ENCODE measurements around the gene KCNN4. TPM values are rescaled to one million over a fixed set of nuclear protein-coding genes. Genes with fewer than 3 reads are reported as not detected.

KCNN4 gene
- total RNA-seq, 1 donor from 2014 or later: not detected

DNA sequence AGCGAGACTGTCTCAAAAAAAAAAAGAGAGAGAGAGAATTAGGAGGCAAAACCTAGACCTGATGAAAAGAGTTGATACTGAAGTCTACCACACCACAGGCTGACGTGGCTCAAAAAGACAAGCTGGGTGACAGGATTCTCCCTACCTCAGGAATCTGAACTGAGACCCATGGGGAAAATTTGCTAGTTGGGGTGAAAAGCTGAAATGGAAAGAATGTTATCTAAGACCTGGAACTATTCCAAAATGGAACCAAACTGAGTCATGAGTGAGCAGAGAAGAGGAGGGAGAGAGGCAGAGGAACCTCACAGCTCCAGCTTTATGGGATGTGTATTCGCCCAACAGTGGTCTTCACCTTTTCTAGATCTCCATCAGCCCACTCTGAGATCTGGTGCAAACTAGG is 37.7 kb downstream of the KCNN4 start:
- H3K27me3 ChIP-seq: no peaks in the 10 kb centered on the region
- peaks cover 3% of the 10 kb centered on the region for H3F3A ChIP-seq (ENCODE audit: low read depth)
- Mint-ChIP-seq H3K36me3 (peaks cover 45% of the 10 kb centered on the region), H3K4me1 (no peaks in the 10 kb centered on the region), H3K27me3 (ENCODE audit: insufficient read depth, low read depth) (peaks cover 3% of the 10 kb centered on the region), H3K9me3 (no peaks in the 10 kb centered on the region), H3K27ac (no peak overlapping the region), H3K4me3 (no peak overlapping the region)
- TF ChIP-seq EZH2 (IDR thresholded peaks at IDR 0.05) (no peak), EZH2phosphoT487 (IDR thresholded peaks at IDR 0.05) (no peak)
- TF ChIP-seq, protein P1, sequence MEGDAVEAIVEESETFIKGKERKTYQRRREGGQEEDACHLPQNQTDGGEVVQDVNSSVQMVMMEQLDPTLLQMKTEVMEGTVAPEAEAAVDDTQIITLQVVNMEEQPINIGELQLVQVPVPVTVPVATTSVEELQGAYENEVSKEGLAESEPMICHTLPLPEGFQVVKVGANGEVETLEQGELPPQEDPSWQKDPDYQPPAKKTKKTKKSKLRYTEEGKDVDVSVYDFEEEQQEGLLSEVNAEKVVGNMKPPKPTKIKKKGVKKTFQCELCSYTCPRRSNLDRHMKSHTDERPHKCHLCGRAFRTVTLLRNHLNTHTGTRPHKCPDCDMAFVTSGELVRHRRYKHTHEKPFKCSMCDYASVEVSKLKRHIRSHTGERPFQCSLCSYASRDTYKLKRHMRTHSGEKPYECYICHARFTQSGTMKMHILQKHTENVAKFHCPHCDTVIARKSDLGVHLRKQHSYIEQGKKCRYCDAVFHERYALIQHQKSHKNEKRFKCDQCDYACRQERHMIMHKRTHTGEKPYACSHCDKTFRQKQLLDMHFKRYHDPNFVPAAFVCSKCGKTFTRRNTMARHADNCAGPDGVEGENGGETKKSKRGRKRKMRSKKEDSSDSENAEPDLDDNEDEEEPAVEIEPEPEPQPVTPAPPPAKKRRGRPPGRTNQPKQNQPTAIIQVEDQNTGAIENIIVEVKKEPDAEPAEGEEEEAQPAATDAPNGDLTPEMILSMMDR (IDR thresholded peaks at IDR 0.05): no peak
- H2AFZ ChIP-seq (replicated peaks): no peak overlapping the region
- peaks cover 6% of the 10 kb centered on the region for H4K20me1 ChIP-seq (ENCODE audit: low read depth)
- H3K4me2 ChIP-seq: no peak overlapping the region
- H3K9me3 ChIP-seq (ENCODE audit: low read depth): no peaks in the 10 kb centered on the region
- no peak overlapping the region for H3K27ac ChIP-seq
- no peaks in the 10 kb centered on the region for H3K36me3 ChIP-seq
- H3K79me2 ChIP-seq (ENCODE audit: low read depth): no peaks in the 10 kb centered on the region
- H3K4me3 ChIP-seq: no peak overlapping the region
- H3K9ac ChIP-seq: no peak overlapping the region
- H3K4me1 ChIP-seq: no peaks in the 10 kb centered on the region
- no peak for DNase-seq (ENCODE audit: low spot score)

DNA sequence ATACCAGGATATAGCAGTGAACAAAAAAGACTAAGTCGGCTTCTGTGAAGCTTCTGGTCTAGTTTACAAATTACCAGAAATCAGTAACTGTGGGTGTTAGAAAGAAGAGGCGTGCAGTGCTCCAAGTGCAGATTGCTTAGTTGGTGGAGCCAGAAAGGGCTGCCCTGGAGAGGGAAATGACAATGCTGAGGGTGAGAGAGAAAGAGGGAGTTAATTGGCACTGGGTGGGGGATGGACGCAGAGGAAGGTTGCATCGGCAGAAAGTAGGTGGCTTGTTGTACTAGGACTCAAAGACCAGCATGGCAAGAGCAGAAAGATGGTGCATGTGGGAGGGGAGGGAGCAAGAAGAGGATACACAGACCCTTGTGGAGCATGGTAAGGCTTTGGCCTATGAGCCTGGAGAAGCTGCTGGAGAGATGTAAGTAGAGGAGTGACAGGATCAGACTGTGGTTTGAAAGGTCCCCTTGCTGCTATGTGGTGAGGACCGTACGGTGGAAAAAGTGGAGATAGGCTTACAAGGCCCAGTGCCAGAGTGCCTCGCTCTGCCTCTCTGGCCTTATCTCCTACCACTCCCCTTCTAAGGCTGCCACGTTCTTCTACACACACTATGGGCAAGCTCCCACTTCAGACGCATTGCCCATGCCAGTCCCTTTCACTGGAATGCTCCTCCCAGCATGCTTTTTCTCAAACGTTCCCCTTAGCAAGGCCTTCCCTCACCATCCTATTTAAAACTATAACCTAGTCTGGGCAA is 39.5 kb downstream of the KCNN4 start:
- TF ChIP-seq, protein P1 (IDR thresholded peaks at IDR 0.05): no peak
- no peak for TF ChIP-seq EZH2 (IDR thresholded peaks at IDR 0.05)
- no peak for TF ChIP-seq EZH2phosphoT487 (IDR thresholded peaks at IDR 0.05)

DNA sequence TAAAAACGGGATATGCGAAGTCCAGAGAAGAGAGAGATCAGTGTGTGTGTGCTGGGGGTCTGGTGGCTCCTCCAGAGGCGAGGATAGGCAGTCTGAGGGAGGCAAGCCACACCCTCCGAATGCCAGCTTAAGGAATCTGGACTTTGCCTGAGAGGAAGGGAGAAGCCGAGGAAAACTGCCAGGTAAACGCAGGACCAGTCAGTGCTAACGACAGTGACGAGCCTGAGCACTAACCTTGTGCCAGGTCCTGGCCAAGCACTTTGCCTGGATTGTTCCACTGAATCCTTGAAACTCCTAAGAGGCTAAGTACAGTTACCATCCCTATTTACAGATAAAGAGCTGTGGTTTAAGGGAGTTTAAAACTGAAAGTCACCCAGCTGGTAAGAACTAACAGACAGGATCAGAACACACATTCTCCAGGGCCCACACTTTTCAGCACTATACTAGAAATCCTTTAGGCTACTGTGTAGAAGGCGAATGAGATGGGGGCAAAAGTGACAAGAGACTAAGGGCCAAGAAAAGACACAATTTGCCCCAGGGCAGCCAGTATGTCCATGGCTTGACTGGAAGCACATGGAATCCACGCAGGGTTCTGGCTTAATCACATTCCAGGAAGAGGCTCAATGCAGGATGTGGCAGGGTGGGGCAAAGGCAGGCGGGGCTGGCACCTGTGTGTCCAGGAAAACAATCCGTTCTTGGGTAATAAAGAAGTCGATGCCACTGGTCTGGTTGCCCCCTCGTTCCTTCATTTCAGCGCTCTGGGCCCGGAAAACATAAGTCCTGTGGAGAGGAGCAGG is 41.1 kb downstream of the KCNN4 start:
- Histone ChIP-seq H3K27me3 (no peaks in the 10 kb centered on the region), H3K9ac (no peak overlapping the region), H3K4me2 (no peak overlapping the region), H3K4me1 (no peaks in the 10 kb centered on the region), H3F3A (ENCODE audit: low read depth) (no peaks in the 10 kb centered on the region), H3K4me3 (no peak overlapping the region), H3K79me2 (ENCODE audit: low read depth) (no peaks in the 10 kb centered on the region), H3K27ac (no peak overlapping the region), H3K9me3 (ENCODE audit: low read depth) (no peaks in the 10 kb centered on the region), H3K36me3 (no peaks in the 10 kb centered on the region), H4K20me1 (ENCODE audit: low read depth) (peaks cover under 1% of the 10 kb centered on the region), H2AFZ (replicated peaks) (no peak overlapping the region)
- no peaks in the 10 kb centered on the region for H3K9me3 Mint-ChIP-seq
- H3K4me1 Mint-ChIP-seq: no peaks in the 10 kb centered on the region
- H3K27ac Mint-ChIP-seq: no peak overlapping the region
- peaks cover 5% of the 10 kb centered on the region for H3K27me3 Mint-ChIP-seq (ENCODE audit: insufficient read depth, low read depth)
- TF ChIP-seq EZH2 (IDR thresholded peaks at IDR 0.05): no peak
- no peak for DNase-seq (ENCODE audit: low spot score)
- H3K36me3 Mint-ChIP-seq: peaks cover 49% of the 10 kb centered on the region
- no peak overlapping the region for H3K4me3 Mint-ChIP-seq

More for the DNA sequence above, 39.5 kb downstream of the KCNN4 start:
- peak overlapping the region; percentile 13 for H3K4me3 Mint-ChIP-seq
- Histone ChIP-seq H3K36me3 (no peaks in the 10 kb centered on the region), H3K4me3 (no peak overlapping the region), H3K4me2 (no peak overlapping the region), H3K9ac (no peak overlapping the region), H3K27me3 (no peaks in the 10 kb centered on the region), H4K20me1 (ENCODE audit: low read depth) (peaks cover 6% of the 10 kb centered on the region), H3K4me1 (no peaks in the 10 kb centered on the region), H3F3A (ENCODE audit: low read depth) (peaks cover 3% of the 10 kb centered on the region), H3K9me3 (ENCODE audit: low read depth) (no peaks in the 10 kb centered on the region), H3K27ac (no peak overlapping the region), H2AFZ (replicated peaks) (no peak overlapping the region), H3K79me2 (ENCODE audit: low read depth) (no peaks in the 10 kb centered on the region)
- H3K9me3 Mint-ChIP-seq: no peaks in the 10 kb centered on the region
- H3K36me3 Mint-ChIP-seq: peaks cover 46% of the 10 kb centered on the region
- DNase-seq (ENCODE audit: low spot score): no peak
- no peak overlapping the region for H3K27ac Mint-ChIP-seq
- H3K4me1 Mint-ChIP-seq: no peaks in the 10 kb centered on the region
- peaks cover 5% of the 10 kb centered on the region for H3K27me3 Mint-ChIP-seq (ENCODE audit: insufficient read depth, low read depth)

Data from neural progenitor cell (in vitro differentiated cells).